ENCODE measurements around the gene KRT82. TPM values are rescaled to one million over a fixed set of nuclear protein-coding genes. Genes with fewer than 3 reads are reported as not detected.

KRT82 gene
- total and polyA plus RNA-seq, 10 donors = 0.04 TPM; not detected in 9

- intact Hi-C loops (cut with DNase I; ENCODE audit: low total_unique reads) = no loop called here
Observed at GRCh38 chr12:52440821-52441319, 34.7 kb upstream of the KRT82 start.

GRCh38 chr12:52439845-52440244, 33.7 kb upstream of the KRT82 start:
- intact Hi-C loops (cut with DNase I; ENCODE audit: low total_unique reads) = no loop called here
- Histone ChIP-seq H3K9me3 (no peaks in the 10 kb centered on the region), H3K4me1 (no peaks in the 10 kb centered on the region), H3K27ac (no peak overlapping the region), H3K36me3 (no peaks in the 10 kb centered on the region), H3K27me3 (replicated peaks in 1 of 7) (peaks cover 0 to 49% (median 0%) of the 10 kb centered on the region in 7 donors), H3K4me3 (no peak overlapping the region)
- WGBS, 5 donors = 49 to 64% (median 61%) methylated on average over 2 of the region's 2 CpGs
- TF ChIP-seq CTCF (IDR thresholded peaks at IDR 0.05 in 8 of 11, conservative IDR thresholded peaks at IDR 0.05 in 3 of 11) = no peak
- TF ChIP-seq POLR2AphosphoS5 (IDR thresholded peaks at IDR 0.05) = no peak
- TF ChIP-seq POLR2A (IDR thresholded peaks at IDR 0.05) = no peak
- no peak for DNase-seq

More at GRCh38 chr12:52440821-52441319, 34.7 kb upstream of the KRT82 start:
- WGBS, 5 donors = 81 to 96% (median 92%) methylated on average over 5 of the region's 5 CpGs
- DNase-seq = no peak
- H3K36me3 ChIP-seq = no peaks in the 10 kb centered on the region
- no peak overlapping the region for H3K27ac ChIP-seq
- peaks cover 0 to 51% (median 0%) of the 10 kb centered on the region in 7 donors for H3K27me3 ChIP-seq (replicated peaks in 1 of 7)
- H3K4me3 ChIP-seq = no peak overlapping the region
- H3K9me3 ChIP-seq = no peaks in the 10 kb centered on the region
- no peaks in the 10 kb centered on the region for H3K4me1 ChIP-seq
- TF ChIP-seq POLR2A (IDR thresholded peaks at IDR 0.05) (no peak), POLR2AphosphoS5 (IDR thresholded peaks at IDR 0.05) (no peak), CTCF (IDR thresholded peaks at IDR 0.05 in 8 of 11, conservative IDR thresholded peaks at IDR 0.05 in 3 of 11) (no peak)

GRCh38 chr12:52439420-52439819, 33.3 kb upstream of the KRT82 start:
- no peak overlapping the region for H3K27ac ChIP-seq
- H3K4me3 ChIP-seq = no peak overlapping the region
- 66 to 81% (median 75%) methylated on average over 6 to 8 of the region's 8 CpGs for WGBS, 5 donors
- TF ChIP-seq POLR2A (IDR thresholded peaks at IDR 0.05) (no peak), POLR2AphosphoS5 (IDR thresholded peaks at IDR 0.05) (no peak), CTCF (IDR thresholded peaks at IDR 0.05 in 8 of 11, conservative IDR thresholded peaks at IDR 0.05 in 3 of 11) (no peak)
- no peaks in the 10 kb centered on the region for H3K4me1 ChIP-seq
- DNase-seq = no peak
- peaks cover 0 to 46% (median 0%) of the 10 kb centered on the region in 7 donors for H3K27me3 ChIP-seq (replicated peaks in 1 of 7)
- intact Hi-C loops (cut with DNase I; ENCODE audit: low total_unique reads) = no loop called here
- no peaks in the 10 kb centered on the region for H3K36me3 ChIP-seq
- H3K9me3 ChIP-seq = no peaks in the 10 kb centered on the region

GRCh38 chr12:52438305-52439301, 32.5 kb upstream of the KRT82 start:
- Histone ChIP-seq H3K27me3 (replicated peaks in 1 of 7) (peaks cover 0 to 49% (median 0%) of the 10 kb centered on the region in 7 donors), H3K4me1 (no peaks in the 10 kb centered on the region), H3K4me3 (no peak overlapping the region), H3K9me3 (no peaks in the 10 kb centered on the region), H3K36me3 (no peaks in the 10 kb centered on the region), H3K27ac (no peak overlapping the region)
- TF ChIP-seq POLR2A (IDR thresholded peaks at IDR 0.05) = no peak
- TF ChIP-seq CTCF (IDR thresholded peaks at IDR 0.05 in 8 of 11, conservative IDR thresholded peaks at IDR 0.05 in 3 of 11) = no peak
- no peak for TF ChIP-seq POLR2AphosphoS5 (IDR thresholded peaks at IDR 0.05)
- intact Hi-C loops (cut with DNase I; ENCODE audit: low total_unique reads) = no loop called here
- DNase-seq = no peak
- 72 to 88% (median 84%) methylated on average over 8 of the region's 8 CpGs for WGBS, 5 donors

All from spleen (tissue), 11 donors.